ENCODE data around the gene SLC25A22.
A peak's percentile ranks its signal among the peaks of the same experiment; 100 is the strongest.

DNA sequence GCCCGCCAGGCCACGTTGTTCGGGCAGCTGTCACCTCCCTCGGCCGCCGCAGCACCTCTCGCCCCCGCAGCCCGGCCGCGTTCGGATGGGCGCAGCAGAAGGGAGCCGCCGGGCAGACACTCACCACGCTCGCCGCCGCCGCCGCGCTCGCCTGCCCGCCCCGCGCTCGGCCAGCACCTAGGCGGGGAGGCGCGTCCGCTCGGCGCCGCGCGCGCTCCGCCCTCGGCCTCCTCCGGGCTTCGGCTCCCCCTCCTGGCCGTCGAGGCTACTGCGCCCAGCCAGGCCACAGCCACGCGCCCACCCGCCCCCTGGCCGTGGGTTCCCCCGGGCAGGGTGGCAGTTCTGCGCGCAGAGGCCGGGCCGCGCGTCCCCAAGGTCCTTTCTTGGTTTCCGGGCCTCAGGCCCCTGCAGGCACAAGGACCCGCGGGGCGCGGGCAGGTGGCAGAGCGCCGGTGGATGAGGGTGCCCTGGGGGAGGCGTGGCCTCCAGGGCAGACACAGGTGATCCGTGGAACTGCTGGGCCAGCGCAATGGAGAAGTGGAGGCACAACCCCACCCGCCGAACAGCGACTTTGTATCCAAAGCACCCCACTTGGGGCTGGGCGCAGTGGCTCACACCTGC lies at the start of gene SLC25A22:
- peak; percentile 52; the same call in 1 of the 2 replicates for TF ChIP-seq RAD21 (IDR thresholded peaks at IDR 0.05; ENCODE audit: low read depth)
- TF ChIP-seq MAX (IDR thresholded peaks at IDR 0.05) = peak; percentile 9; the same call in 1 of the 2 replicates
- no peak for TF ChIP-seq EP300 (IDR thresholded peaks at IDR 0.05; ENCODE audit: borderline replicate concordance)
- TF ChIP-seq TCF12 (IDR thresholded peaks at IDR 0.05; ENCODE audit: low read depth) = no peak
- TF ChIP-seq ZBTB7A (IDR thresholded peaks at IDR 0.05; ENCODE audit: low read depth) = peak; percentile 99
- TF ChIP-seq CEBPB (IDR thresholded peaks at IDR 0.05) = no peak
- TF ChIP-seq NFIC (IDR thresholded peaks at IDR 0.05) = no peak
- TF ChIP-seq, protein P1, sequence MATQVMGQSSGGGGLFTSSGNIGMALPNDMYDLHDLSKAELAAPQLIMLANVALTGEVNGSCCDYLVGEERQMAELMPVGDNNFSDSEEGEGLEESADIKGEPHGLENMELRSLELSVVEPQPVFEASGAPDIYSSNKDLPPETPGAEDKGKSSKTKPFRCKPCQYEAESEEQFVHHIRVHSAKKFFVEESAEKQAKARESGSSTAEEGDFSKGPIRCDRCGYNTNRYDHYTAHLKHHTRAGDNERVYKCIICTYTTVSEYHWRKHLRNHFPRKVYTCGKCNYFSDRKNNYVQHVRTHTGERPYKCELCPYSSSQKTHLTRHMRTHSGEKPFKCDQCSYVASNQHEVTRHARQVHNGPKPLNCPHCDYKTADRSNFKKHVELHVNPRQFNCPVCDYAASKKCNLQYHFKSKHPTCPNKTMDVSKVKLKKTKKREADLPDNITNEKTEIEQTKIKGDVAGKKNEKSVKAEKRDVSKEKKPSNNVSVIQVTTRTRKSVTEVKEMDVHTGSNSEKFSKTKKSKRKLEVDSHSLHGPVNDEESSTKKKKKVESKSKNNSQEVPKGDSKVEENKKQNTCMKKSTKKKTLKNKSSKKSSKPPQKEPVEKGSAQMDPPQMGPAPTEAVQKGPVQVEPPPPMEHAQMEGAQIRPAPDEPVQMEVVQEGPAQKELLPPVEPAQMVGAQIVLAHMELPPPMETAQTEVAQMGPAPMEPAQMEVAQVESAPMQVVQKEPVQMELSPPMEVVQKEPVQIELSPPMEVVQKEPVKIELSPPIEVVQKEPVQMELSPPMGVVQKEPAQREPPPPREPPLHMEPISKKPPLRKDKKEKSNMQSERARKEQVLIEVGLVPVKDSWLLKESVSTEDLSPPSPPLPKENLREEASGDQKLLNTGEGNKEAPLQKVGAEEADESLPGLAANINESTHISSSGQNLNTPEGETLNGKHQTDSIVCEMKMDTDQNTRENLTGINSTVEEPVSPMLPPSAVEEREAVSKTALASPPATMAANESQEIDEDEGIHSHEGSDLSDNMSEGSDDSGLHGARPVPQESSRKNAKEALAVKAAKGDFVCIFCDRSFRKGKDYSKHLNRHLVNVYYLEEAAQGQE (IDR thresholded peaks at IDR 0.05; ENCODE audit: low read depth) = no peak
- no peak for TF ChIP-seq USF1 (IDR thresholded peaks at IDR 0.05)
- TF ChIP-seq EGR1 (IDR thresholded peaks at IDR 0.05) = 0 out of 2 replicates have a peak, but pooled peaks have one; percentile 1
